GM23338 (cell line): Measurements from ENCODE around the gene COL18A1. TPM values are rescaled to one million over a fixed set of nuclear protein-coding genes. Genes with fewer than 3 reads are reported as not detected.

Experiments used
- ATAC-seq: fragments of 200-7000 bp; cut with Tn5 transposase; 3 replicates; pipeline ENCODE4 v1.9.1; 2020
- DNase-seq: peaks from one replicate; pipeline ENCODE4 v3.0.0-alpha.2; 2015; ENCODE audit warnings: low spot score
- H2AFZ ChIP-seq: fragments of 200-600 bp; sonication (generic); 2 replicates; pipeline ENCODE4 v1.8.0; 2016; ENCODE audit warnings: antibody characterized with exemption, mild to moderate bottlenecking, moderate library complexity
- H3F3A ChIP-seq: fragments of 200-600 bp; sonication (generic); replicated peaks from 2 replicates; pipeline ENCODE4 v1.8.0; 2017; ENCODE audit warnings: antibody characterized with exemption, mixed run types, low read depth
- H3K27ac ChIP-seq: fragments of 200-600 bp; sonication (generic); 2 replicates; pipeline ENCODE4 v1.6.1; 2016; ENCODE audit warnings: low read depth
- H3K27me3 ChIP-seq: fragments of 200-600 bp; sonication (generic); 2 replicates; pipeline ENCODE4 v1.8.0; 2016; ENCODE audit warnings: mild to moderate bottlenecking, mixed run types, moderate library complexity; ENCODE audit not compliant: insufficient read depth
- H3K36me3 ChIP-seq: fragments of 200-600 bp; sonication (generic); 2 replicates; pipeline ENCODE4 v1.8.0; 2016; ENCODE audit warnings: mild to moderate bottlenecking; ENCODE audit not compliant: insufficient read depth
- H3K4me1 ChIP-seq: fragments of 200-600 bp; sonication (generic); 2 replicates; pipeline ENCODE4 v1.8.0; 2016; ENCODE audit warnings: mild to moderate bottlenecking, moderate library complexity; ENCODE audit not compliant: insufficient read depth
- H3K4me2 ChIP-seq: fragments of 200-600 bp; sonication (generic); 2 replicates; pipeline ENCODE4 v1.7.1; 2017; ENCODE audit warnings: mixed run types
- H3K4me3 ChIP-seq: fragments of 200-600 bp; sonication (generic); 2 replicates; pipeline ENCODE4 v1.6.1; 2016; ENCODE audit warnings: mixed run types
- H3K79me2 ChIP-seq: fragments of 200-600 bp; sonication (generic); replicated peaks from 2 replicates; pipeline ENCODE4 v1.8.0; 2017; ENCODE audit warnings: mild to moderate bottlenecking; ENCODE audit not compliant: insufficient read depth
- H3K9me2 ChIP-seq: fragments of 200-600 bp; sonication (generic); 2 replicates; pipeline ENCODE4 v1.8.0; 2017; ENCODE audit not compliant: insufficient read depth
- H4K20me1 ChIP-seq: fragments of 200-600 bp; sonication (generic); replicated peaks from 2 replicates; pipeline ENCODE4 v1.8.0; 2017; ENCODE audit warnings: mild to moderate bottlenecking; ENCODE audit not compliant: insufficient read depth
- H3K27ac Mint-ChIP-seq: 2 replicates; pipeline ENCODE4 v1.8.0; 2020; ENCODE audit warnings: inconsistent platforms, mild to moderate bottlenecking, moderate library complexity, mixed read lengths
- H3K27me3 Mint-ChIP-seq: 3 replicates; pipeline ENCODE4 v1.8.0; 2022; ENCODE audit warnings: low read depth, mild to moderate bottlenecking, moderate library complexity, mixed read lengths, inconsistent platforms; ENCODE audit not compliant: insufficient read depth, poor library complexity
- H3K36me3 Mint-ChIP-seq: 3 replicates; pipeline ENCODE4 v1.8.0; 2021; ENCODE audit warnings: low read depth, mild to moderate bottlenecking, inconsistent platforms, moderate library complexity, mixed read lengths
- H3K4me1 Mint-ChIP-seq: 3 replicates; pipeline ENCODE4 v1.8.0; 2020; ENCODE audit warnings: mild to moderate bottlenecking, inconsistent platforms, mixed read lengths
- H3K4me3 Mint-ChIP-seq: 3 replicates; pipeline ENCODE4 v1.8.0; 2021; ENCODE audit warnings: moderate library complexity, mild to moderate bottlenecking, inconsistent platforms, mixed read lengths
- H3K9me3 Mint-ChIP-seq: 3 replicates; pipeline ENCODE4 v1.8.0; 2020; ENCODE audit warnings: moderate library complexity, mild to moderate bottlenecking, inconsistent platforms, mixed read lengths
- EZH2 ChIP-seq: fragments of 200-600 bp; sonication (generic); IDR thresholded peaks from one replicate; pipeline ENCODE4 v1.8.0; 2017; ENCODE audit warnings: antibody characterized with exemption, mild to moderate bottlenecking, low read depth; ENCODE audit not compliant: unreplicated experiment
- JUNB ChIP-seq: IDR thresholded peaks from one replicate; pipeline ENCODE4 v1.6.1; 2016; ENCODE audit warnings: antibody characterized with exemption; ENCODE audit not compliant: unreplicated experiment
- POLR2AphosphoS5 ChIP-seq: IDR thresholded peaks from 2 replicates; pipeline ENCODE4 v1.6.1; 2016; ENCODE audit warnings: antibody characterized with exemption, low read depth
- REST ChIP-seq: IDR thresholded peaks from one replicate; pipeline ENCODE4 v1.6.1; 2018; ENCODE audit warnings: antibody characterized with exemption; ENCODE audit not compliant: unreplicated experiment
- STAT1 ChIP-seq: IDR thresholded peaks from one replicate; pipeline ENCODE4 v1.6.1; 2016; ENCODE audit warnings: antibody characterized with exemption; ENCODE audit not compliant: unreplicated experiment
- ZNF331 ChIP-seq: fragments of 250-450 bp; sonication (Bioruptor Pico); IDR thresholded peaks from 2 replicates; pipeline ENCODE4 v1.5.0; 2020; ENCODE audit warnings: low read depth, mild to moderate bottlenecking, moderate library complexity
- ZNF462 ChIP-seq: fragments of 250-450 bp; sonication (Bioruptor Pico); IDR thresholded peaks from 2 replicates; pipeline ENCODE4 v1.5.0; 2020; ENCODE audit warnings: mild to moderate bottlenecking, moderate library complexity
- polyA plus RNA-seq: library from polyadenylated mRNA; unstranded; fragments of >200 nt; fragmentation: Nextera tagmentation; extraction: Ambion mirVana; gene quantifications from 2 replicates; pipeline ENCODE4 v1.2.1, GENCODE V29; 2016
- total RNA-seq: library from RNA; depleted of rRNA; stranded (reverse); fragments of >200 nt; shearing (Covaris generic); gene quantifications from 2 replicates; pipeline ENCODE4 v1.2.3, GENCODE V29; 2014

The COL18A1 gene
- total and polyA plus RNA-seq, 2 experiments from 2014 or later, result 38.4 to 430 TPM

- TF ChIP-seq ZNF462 (CRISPR knock-in tag) (no peak), ZNF331 (CRISPR knock-in tag) (no peak), JUNB (no peak), POLR2AphosphoS5 (no peak), STAT1 (no peak)
These were observed 19.4 kb upstream of the COL18A1 start (continued) for GRCh38 chr21:45385549-45386050.

- DNase-seq (no peak), ATAC-seq (no peak)
- Mint-ChIP-seq H3K36me3 (no peaks in the 10 kb centered on the region), H3K27me3 (peaks cover 12% of the 10 kb centered on the region), H3K27ac (no peak overlapping the region), H3K4me3 (no peak overlapping the region), H3K4me1 (peaks cover 4% of the 10 kb centered on the region; the same call in 2 of the 3 replicates), H3K9me3 (peaks cover 5% of the 10 kb centered on the region; the same call in 2 of the 3 replicates)
- no peak overlapping the region for H3K27ac ChIP-seq
- H3K27me3 ChIP-seq, result no peaks in the 10 kb centered on the region
- no peak overlapping the region for H3K4me3 ChIP-seq
- no peaks in the 10 kb centered on the region for H4K20me1 ChIP-seq
- H2AFZ ChIP-seq, result no peak overlapping the region
- H3K79me2 ChIP-seq, result no peaks in the 10 kb centered on the region
- H3F3A ChIP-seq, result 0 out of 2 replicates have a peak, but pooled peaks cover 5% of the 10 kb centered on the region
- no peaks in the 10 kb centered on the region; the same call in 1 of the 2 replicates for H3K4me1 ChIP-seq
- H3K36me3 ChIP-seq, result no peaks in the 10 kb centered on the region
- no peaks in the 10 kb centered on the region for H3K9me2 ChIP-seq
- no peak overlapping the region for H3K4me2 ChIP-seq
- TF ChIP-seq REST (no peak), EZH2 (no peak)
These were observed 18.6 kb upstream of the COL18A1 start for GRCh38 chr21:45386336-45386727.
